GM12873 (cell line): Measurements from ENCODE around the gene GRIP2.

Source experiments
- CTCF ChIP-seq: IDR thresholded peaks from 2 replicates; pipeline ENCODE4 v1.5.1; 2012; ENCODE audit warnings: low read depth, mild to moderate bottlenecking, moderate library complexity, low read length, control low read depth; ENCODE audit not compliant: insufficient read depth; ENCODE audit errors: missing control alignments

Gene GRIP2

GRCh38 chr3:14457481-14457880 lies 82.7 kb downstream of the GRIP2 start:
- TF ChIP-seq CTCF = no peak

DNA sequence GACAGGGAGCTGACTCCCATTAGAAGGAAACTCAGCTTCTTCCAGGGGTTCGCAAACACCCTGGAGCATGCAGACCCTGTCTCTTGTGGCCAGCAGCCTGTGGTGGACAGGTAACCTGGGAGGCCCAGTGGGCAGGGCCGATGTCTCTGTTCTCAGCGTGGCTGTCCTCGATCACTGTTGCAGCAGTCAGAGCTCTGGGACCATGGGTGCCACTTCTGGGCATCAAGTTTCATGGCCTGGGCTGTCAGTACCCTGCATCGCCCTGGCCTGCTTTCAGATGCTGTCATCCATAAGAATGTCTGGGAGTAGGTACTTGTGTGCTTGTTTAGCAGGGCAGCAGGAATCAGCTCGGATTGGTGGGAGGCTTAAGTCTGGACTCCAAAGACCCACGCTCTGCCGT lies 83.3 kb downstream of the GRIP2 start:
- TF ChIP-seq CTCF = no peak

DNA sequence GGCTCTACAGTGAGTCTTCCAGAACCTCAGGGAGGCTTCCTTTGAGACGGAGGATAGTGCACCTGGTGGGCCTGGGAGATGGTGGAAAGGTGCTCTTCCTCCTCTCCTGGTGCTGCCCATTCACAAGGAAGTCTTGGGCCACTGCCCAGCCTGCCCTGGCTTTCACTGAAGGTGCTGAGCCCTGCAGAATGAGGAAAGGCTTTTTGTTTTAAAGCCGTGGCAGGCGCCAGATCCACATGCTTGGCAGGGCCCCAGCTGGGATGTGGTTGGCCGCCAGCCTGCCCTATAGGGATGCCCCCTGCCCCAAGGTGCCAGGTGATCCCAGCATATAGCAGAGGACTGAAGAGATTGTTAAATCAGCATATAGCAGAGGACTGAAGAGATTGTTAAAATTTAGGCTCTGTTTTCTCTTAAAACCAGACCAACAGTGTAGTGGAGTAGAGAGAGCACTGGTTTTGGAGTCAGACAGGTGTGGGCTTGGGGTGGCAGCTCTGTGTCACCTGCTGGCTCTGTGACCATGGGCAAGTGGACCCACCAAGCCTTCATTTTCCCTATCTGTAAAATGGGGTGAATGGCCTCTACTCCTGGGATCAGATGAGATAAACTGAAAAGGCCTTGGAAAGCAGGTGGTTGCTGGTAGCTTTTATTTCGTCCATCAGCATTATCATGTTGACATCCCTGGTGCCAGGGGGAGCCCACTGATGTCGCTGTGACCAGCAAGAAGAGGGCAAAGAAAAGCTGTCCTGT lies 84.4 kb downstream of the GRIP2 start:
- no peak for TF ChIP-seq CTCF

DNA sequence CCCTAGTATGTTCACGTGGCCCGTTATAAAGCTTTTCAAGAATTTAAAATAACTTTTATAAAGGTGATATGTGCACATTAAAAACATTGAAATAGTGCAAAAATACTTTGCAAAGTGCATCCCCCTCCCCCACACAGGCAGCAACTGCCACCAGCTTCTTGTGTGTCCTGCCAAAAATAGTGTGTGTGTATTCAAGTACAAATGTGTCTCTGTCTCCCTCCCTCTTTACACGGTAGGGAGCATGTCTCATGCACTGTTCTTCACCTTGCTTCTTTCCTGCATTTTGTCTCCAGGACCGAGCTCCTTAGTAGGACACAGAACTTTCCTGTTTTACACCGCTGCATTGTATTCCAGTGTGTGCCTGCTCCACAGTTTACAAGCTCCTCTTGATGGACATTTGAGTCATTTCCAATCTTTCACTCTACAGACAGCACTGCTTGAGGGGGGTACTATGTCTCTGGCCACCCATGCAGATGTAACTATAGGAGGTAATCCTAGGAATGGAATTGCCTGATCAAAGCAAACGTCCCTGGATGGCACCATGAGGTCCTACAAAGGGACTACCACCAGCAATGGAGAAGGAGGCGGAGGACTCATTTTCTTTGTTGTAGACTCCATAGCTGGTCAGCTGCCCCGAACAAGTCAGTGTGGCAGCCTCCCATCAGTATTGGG lies 85.4 kb downstream of the GRIP2 start:
- TF ChIP-seq CTCF = no peak

DNA sequence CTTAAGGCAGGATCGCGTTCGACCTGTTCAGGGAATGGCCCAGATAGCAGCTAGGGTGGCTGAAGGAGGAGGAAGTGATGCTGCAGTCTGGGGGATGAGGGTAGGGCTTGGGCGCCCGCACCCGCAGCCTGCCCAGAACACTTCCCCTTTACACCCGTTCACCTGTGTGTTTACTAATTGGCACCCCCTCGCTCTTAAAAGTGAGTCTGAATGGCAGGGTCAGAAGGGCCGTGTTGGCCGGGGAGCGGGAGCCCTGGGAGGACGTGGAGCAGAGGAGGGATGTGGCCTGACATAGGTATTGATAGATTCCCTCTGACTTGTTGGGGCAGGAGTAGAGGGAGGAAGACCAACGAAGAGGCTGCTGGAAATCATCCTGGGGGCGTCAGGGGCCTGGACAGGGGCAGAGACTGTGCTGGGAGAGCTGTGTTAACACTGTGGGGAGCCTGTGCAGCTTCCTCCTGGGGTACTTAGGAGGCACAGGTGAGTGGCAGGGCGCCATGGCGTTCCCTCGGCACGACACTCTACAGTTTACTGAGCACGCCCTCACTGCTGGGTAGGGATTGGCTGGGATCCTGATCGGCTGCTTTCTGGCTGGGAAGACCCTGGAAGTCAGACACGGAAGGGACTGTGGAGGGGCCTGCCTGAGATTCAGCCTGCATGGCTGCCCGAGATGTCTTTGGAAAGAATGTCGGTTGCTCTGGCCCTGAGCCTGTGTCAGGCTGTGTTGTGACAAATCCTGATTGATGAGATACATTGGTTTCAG lies 86.1 kb downstream of the GRIP2 start:
- TF ChIP-seq CTCF = no peak

- TF ChIP-seq CTCF = no peak
Observed at GRCh38 chr3:14452740-14453710, 87.1 kb downstream of the GRIP2 start.
